SJCRH30 (cell line): Measurements from ENCODE around the gene RAPGEF2. TPM values are rescaled to one million over a fixed set of nuclear protein-coding genes. Genes with fewer than 3 reads are reported as not detected.
"Not testable (repeated sequence)": the region's sequence is repeated elsewhere in the genome, so short reads cannot be mapped to it uniquely, and the experiment has no call there.

Experiments used
- DNase-seq, 2 experiments: peaks; one replicate each; pipeline ENCODE4 v3.0.0-alpha.2; 2015 to 2020
- H3K27ac ChIP-seq: fragments of 250-450 bp; sonication (Bioruptor Pico); 2 replicates; pipeline ENCODE4 v1.5.1; 2020; ENCODE audit warnings: mild to moderate bottlenecking, moderate library complexity
- H3K27me3 ChIP-seq: fragments of 250-450 bp; sonication (Bioruptor Pico); 2 replicates; pipeline ENCODE4 v1.5.1; 2020; ENCODE audit warnings: mild to moderate bottlenecking, moderate library complexity
- H3K36me3 ChIP-seq: fragments of 250-450 bp; sonication (Bioruptor Pico); 2 replicates; pipeline ENCODE4 v1.5.1; 2020; ENCODE audit warnings: mild to moderate bottlenecking, moderate library complexity
- H3K4me1 ChIP-seq: fragments of 250-450 bp; sonication (Bioruptor Pico); 2 replicates; pipeline ENCODE4 v1.5.1; 2020; ENCODE audit warnings: mild to moderate bottlenecking, moderate library complexity
- H3K4me3 ChIP-seq: fragments of 250-450 bp; sonication (Bioruptor Pico); 2 replicates; pipeline ENCODE4 v1.5.1; 2020; ENCODE audit warnings: mild to moderate bottlenecking, moderate library complexity
- H3K9me3 ChIP-seq: fragments of 250-450 bp; sonication (Bioruptor Pico); replicated peaks from 2 replicates; pipeline ENCODE4 v1.5.1; 2020; ENCODE audit warnings: mild to moderate bottlenecking, moderate library complexity
- total RNA-seq: library from RNA; depleted of rRNA; stranded (reverse); fragments of >200 nt; shearing (Covaris generic); gene quantifications from 2 replicates; pipeline ENCODE4 v1.2.3, GENCODE V29; 2014

RAPGEF2 gene
- total RNA-seq, 1 experiment from 2014 or later, result 17.9 TPM

DNA sequence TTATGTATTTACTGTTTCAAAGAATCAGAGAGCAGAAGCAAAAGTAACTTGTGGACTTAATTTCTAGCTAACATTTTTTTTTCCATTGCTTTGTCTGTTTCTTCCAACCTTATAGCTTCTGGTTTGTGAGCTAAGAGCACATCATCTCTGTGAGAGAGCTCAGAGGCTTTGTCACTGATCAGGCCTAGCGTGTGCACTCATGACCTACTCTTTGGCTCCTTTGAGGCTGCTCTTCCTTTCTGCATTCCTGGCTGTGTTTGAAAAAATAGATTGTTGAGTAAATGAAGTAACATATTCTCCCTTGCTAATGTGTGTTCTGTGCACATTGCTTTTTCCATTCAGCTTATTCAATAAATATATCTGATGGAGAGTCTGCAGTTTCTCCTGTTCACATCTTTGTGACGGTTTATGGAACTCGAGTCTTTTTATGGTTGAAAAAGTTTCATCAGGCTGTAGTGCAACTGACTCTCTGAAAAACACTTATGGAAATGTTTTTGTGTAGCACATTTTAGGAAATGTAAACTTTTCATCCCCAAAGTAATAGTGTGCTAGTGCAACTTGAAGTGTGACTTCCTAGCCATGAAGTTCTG, 133.0 kb downstream of the RAPGEF2 start:
- Histone ChIP-seq H3K27me3 (no peaks in the 10 kb centered on the region), H3K36me3 (no peaks in the 10 kb centered on the region), H3K27ac (no peak overlapping the region), H3K4me1 (no peaks in the 10 kb centered on the region), H3K9me3 (no peaks in the 10 kb centered on the region), H3K4me3 (no peak overlapping the region)
- DNase-seq, result no peak

DNA sequence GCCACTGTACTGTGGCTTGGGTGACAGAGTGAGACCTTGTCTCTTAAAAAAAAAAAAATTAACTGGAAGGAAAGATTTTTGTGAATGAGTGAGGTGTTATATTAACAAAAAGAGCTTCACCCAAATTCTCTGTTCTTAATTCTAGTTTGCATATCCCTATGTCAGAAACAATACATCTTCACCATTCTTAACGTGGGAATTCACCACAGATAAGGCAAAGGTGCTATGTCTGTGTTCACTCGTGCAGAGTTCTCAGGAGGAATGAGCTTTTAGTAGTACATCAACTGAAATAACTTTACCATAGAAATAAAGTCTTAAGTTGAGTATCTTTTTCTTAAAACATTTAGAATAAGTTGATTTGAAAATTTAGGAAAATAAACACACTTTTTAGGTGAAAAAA, 135.1 kb downstream of the RAPGEF2 start:
- no peaks in the 10 kb centered on the region for H3K27me3 ChIP-seq
- H3K36me3 ChIP-seq, result no peaks in the 10 kb centered on the region
- no peak for DNase-seq
- no peaks in the 10 kb centered on the region for H3K9me3 ChIP-seq
- H3K27ac ChIP-seq, result no peak overlapping the region
- H3K4me1 ChIP-seq, result no peaks in the 10 kb centered on the region
- H3K4me3 ChIP-seq, result no peak overlapping the region

DNA sequence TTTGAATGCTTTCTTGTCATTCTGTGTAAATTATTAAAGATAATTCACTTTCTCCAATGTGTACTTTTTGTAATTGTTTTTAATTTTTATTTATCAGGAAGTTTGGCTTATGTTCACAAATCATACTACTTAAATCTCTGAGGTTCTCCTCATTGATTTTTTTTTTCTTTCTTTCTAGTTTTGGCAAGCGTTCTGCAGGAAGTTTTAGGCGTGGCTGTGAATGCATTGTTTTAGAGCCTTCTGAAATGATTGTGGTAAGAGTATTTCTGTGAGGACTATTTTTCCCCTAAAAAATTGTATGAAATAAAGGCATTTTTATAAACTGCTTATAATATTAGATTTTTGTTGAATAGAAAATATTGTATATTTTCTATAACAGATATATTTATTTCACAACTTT, 135.8 kb downstream of the RAPGEF2 start:
- no peaks in the 10 kb centered on the region for H3K4me1 ChIP-seq

DNA sequence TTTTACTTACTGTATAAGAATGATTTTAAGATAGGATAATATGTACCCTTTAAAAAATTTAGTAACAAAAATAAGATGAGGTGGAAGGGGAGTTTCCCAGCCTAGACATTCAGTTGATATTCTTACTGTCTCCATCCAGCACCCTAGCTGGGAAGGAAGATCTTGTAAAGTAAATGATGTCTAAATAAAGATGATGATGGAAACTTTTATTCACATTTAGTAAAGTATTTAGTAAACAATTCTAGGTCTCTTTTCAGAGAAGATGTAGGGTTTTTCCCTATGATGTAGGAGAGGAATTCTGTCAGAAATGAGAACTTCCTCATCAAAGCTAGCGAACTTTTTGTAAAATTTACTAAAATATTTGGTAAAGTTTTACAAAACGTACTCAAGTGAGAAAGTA, 136.8 kb downstream of the RAPGEF2 start:
- H3K4me1 ChIP-seq, result no peaks in the 10 kb centered on the region
- no peaks in the 10 kb centered on the region for H3K36me3 ChIP-seq
- H3K27me3 ChIP-seq, result no peaks in the 10 kb centered on the region
- H3K9me3 ChIP-seq, result no peaks in the 10 kb centered on the region
- no peak overlapping the region for H3K27ac ChIP-seq
- DNase-seq, result no peak
- no peak overlapping the region for H3K4me3 ChIP-seq

More for the DNA sequence above, 135.8 kb downstream of the RAPGEF2 start:
- Histone ChIP-seq H3K27me3 (no peaks in the 10 kb centered on the region), H3K27ac (no peak overlapping the region), H3K36me3 (no peaks in the 10 kb centered on the region), H3K4me3 (no peak overlapping the region), H3K9me3 (no peaks in the 10 kb centered on the region)
- no peak for DNase-seq

DNA sequence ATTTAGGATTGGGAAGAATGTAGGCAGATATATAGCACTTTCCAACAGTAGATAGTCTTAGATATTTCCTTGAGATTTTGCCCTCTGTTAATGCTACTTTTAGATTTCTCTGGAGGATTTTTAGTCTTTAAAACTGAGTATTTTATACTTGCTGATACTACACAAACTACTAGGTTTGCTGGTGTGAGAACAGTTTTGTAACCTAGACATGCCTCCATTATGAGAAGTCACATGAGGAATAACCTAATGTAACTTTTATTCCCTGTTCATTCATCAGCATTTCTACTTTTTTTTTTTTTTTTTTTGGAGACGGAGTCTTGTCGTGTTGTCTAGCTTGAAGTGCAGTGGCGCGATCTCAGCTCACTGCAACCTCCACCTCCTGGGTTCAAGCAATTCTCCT, 137.2 kb downstream of the RAPGEF2 start:
- Histone ChIP-seq H3K4me3 (no peak overlapping the region), H3K36me3 (no peaks in the 10 kb centered on the region)

DNA sequence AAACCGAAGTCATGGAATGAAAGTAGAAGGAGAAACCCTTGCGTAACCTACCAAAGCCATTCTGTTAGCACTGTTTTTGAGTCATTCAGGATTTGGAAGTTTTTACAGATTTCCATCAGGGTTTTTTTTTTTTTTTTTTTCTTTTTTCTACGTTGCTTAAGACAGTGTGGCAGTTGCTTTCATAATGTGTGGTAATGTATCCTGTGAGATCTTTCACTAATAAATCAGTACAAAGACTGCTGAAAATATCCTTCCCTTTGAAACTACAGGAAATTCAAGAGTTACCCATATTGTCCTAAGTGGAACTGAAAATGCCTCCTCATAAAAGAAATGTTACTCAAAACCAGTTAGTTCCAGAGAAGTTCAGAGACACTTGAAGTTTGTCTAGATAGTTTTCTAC, 137.8 kb downstream of the RAPGEF2 start:
- H3K27ac ChIP-seq, result no peak overlapping the region
- no peak overlapping the region for H3K4me3 ChIP-seq
- H3K36me3 ChIP-seq, result no peaks in the 10 kb centered on the region
- H3K4me1 ChIP-seq, result no peaks in the 10 kb centered on the region
- DNase-seq, result no peak
- H3K27me3 ChIP-seq, result no peaks in the 10 kb centered on the region
- H3K9me3 ChIP-seq, result no peaks in the 10 kb centered on the region

More for the DNA sequence above, 137.2 kb downstream of the RAPGEF2 start:
- DNase-seq, result no peak
- Histone ChIP-seq H3K27me3 (no peaks in the 10 kb centered on the region), H3K4me1 (no peaks in the 10 kb centered on the region), H3K9me3 (no peaks in the 10 kb centered on the region), H3K27ac (no peak overlapping the region)

DNA sequence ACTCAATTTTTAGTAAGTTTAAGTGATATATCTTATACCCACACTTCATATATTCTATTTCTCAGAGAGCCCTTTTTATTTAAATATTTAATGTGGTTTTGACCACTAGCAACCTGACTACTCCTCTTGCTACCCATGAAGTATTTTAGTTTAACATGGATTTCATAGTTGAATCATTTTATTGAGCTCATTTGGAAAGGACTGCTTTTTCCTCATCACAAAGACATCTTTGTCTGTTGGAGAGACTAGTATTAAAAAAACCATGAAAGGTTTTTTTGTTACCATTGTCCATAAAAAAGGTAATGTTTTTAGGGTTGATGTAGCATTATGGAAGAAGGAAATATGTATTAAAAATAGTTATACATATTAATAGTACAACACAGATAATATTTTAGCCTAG, 139.5 kb downstream of the RAPGEF2 start:
- no peaks in the 10 kb centered on the region for H3K4me1 ChIP-seq
- no peak overlapping the region for H3K27ac ChIP-seq
- H3K36me3 ChIP-seq, result no peaks in the 10 kb centered on the region
- DNase-seq, result peak in 1 of 2 experiments; percentile 4
- H3K9me3 ChIP-seq, result no peaks in the 10 kb centered on the region
- H3K27me3 ChIP-seq, result no peaks in the 10 kb centered on the region
- H3K4me3 ChIP-seq, result no peak overlapping the region

DNA sequence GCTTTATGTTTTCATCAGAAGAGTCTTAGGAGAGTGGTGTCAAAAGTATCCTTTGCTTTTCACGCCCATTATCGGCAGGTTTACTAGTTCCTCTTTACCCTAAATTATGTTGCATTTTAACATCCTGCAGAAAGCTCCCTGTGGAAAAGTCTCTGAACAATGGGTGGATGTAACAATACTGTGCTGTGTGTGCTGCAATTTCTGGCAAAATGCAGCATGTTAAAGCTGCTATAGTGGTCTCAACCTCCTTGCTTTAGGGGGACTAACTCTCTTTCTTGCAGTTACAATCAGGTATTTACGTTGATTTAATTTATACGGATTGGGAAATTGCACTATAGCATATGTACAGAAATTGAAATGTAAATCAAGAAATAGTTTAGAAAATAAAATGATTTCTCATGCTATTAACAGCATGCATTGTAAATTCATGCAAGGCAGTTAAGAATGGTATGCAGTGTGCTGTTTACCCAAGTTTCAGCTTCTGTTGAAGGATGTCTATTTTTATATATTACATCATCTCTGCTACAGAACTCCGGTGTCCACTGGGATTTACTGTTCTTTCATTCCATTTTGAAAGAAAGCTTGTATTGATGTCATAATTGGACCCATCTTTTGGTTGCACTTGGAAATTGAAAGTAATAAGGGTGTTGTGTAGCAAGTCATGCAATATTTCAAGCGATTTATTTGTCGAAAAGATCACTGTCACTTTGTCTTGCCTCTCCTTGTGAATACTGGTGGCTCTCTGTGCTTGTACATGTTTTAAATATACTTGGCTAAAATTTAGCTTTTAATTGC, 145.7 kb downstream of the RAPGEF2 start:
- no peaks in the 10 kb centered on the region for H3K27me3 ChIP-seq
- H3K4me3 ChIP-seq, result 0 out of 2 replicates have a peak overlapping the region, but pooled peaks have one; percentile 15
- no peaks in the 10 kb centered on the region for H3K36me3 ChIP-seq
- peak in 1 of 2 experiments; percentile 37 for DNase-seq
- H3K27ac ChIP-seq, result no peak overlapping the region
- H3K9me3 ChIP-seq, result no peaks in the 10 kb centered on the region
- H3K4me1 ChIP-seq, result no peaks in the 10 kb centered on the region

DNA sequence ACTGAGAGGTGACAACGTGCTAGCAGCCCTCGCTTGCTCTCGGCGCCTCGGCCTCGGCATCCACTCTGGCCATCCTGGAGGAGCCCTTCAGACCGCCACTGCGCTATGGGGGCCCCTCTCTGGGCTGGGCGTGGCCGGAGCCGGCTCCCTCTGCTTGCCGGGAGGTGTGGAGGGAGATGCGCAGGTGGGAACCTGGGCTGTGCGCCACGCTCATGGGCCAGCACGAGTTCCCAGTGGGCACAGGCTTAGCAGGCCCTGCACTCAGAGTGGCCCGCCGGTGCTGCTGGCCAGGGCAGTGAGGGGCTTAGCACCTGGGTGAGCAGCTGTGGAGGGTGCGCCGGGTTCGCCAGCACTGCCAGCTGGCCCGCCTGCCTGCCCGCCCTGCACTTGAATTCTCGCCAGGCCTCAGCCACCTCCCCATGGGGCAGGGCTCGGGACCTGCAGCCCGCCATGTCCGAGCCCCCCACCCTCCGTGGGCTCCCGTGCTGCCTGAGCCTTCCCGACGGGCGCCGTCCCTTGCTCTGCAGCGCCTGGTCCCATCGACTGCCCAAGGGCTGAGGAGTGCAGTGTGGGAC, 148.0 kb downstream of the RAPGEF2 start:
- H3K36me3 ChIP-seq, result no peaks in the 10 kb centered on the region
- H3K27me3 ChIP-seq, result no peaks in the 10 kb centered on the region
- DNase-seq, result no peak
- H3K9me3 ChIP-seq, result no peaks in the 10 kb centered on the region
- no peak overlapping the region for H3K4me3 ChIP-seq
- no peak overlapping the region for H3K27ac ChIP-seq
- no peaks in the 10 kb centered on the region for H3K4me1 ChIP-seq

DNA sequence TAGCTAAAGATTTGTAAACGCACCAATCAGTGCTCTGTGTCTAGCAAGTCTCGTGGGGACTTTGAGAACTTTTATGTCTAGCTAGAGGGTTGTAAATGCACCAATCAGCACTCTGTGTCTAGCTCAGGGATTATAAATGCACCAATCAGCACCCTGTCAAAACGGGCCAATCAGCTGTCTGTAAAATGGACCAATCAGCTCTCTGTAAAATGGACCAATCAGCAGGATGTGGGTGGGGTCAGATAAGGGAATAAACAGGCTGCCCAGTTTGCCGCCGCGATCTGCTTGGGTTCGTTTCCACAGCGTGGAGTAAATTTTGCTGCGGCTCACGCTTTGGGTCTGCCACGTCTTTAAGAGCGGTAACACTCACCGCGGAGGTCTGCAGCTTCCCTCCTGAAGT, 148.7 kb downstream of the RAPGEF2 start:
- not testable (repeated sequence) for H3K4me3 ChIP-seq

DNA sequence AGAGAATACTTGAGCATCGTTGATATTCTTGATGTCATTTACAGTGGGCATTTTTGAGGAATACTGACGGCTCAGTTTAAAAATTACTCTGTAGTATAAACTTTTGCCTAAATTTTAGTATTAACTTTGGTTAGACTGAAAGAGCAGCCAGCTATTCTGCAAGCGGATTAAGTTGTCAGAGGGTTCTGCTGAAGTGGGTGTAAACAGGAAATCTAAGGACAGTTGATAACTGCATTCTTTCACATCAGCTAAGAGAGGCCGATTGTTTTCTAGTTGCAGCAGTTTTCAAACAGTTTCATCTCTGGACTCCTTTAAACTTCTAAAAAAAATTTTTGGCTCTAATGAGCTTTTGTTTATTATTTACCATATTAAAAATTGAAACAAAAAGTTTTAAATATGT, 149.6 kb downstream of the RAPGEF2 start:
- Histone ChIP-seq H3K4me1 (no peaks in the 10 kb centered on the region), H3K27ac (no peak overlapping the region), H3K27me3 (no peaks in the 10 kb centered on the region), H3K9me3 (no peaks in the 10 kb centered on the region), H3K36me3 (no peaks in the 10 kb centered on the region), H3K4me3 (no peak overlapping the region)
- no peak for DNase-seq

More for the DNA sequence above, 148.7 kb downstream of the RAPGEF2 start:
- H3K27ac ChIP-seq, H3K4me1 ChIP-seq, DNase-seq, H3K9me3 ChIP-seq, H3K36me3 ChIP-seq, H3K27me3 ChIP-seq: not testable (repeated sequence)

DNA sequence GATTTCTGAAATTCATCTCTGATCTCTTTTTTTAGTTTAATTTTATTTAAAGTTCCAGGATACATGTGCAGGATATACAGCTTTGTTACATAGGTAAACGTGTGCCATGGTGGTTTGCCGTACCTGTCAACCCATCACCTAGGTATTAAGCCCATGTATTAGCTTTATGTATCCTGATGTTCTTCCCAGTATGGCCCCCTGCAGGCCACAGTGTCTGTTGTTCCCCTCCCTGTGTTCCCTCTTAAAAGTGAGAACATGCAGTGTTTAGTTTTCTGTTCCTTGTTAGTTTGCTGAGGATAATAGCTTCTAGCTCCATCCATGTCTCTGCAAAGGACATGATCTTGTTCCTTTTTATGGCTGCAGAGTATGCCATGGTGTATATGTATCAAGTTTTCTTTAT, 153.2 kb downstream of the RAPGEF2 start:
- H3K4me3 ChIP-seq, result no peak overlapping the region
- H3K27ac ChIP-seq, result no peak overlapping the region
- H3K27me3 ChIP-seq, result no peaks in the 10 kb centered on the region
- H3K36me3 ChIP-seq, result no peaks in the 10 kb centered on the region
- no peaks in the 10 kb centered on the region for H3K4me1 ChIP-seq
- H3K9me3 ChIP-seq, result no peaks in the 10 kb centered on the region
- DNase-seq, result no peak

DNA sequence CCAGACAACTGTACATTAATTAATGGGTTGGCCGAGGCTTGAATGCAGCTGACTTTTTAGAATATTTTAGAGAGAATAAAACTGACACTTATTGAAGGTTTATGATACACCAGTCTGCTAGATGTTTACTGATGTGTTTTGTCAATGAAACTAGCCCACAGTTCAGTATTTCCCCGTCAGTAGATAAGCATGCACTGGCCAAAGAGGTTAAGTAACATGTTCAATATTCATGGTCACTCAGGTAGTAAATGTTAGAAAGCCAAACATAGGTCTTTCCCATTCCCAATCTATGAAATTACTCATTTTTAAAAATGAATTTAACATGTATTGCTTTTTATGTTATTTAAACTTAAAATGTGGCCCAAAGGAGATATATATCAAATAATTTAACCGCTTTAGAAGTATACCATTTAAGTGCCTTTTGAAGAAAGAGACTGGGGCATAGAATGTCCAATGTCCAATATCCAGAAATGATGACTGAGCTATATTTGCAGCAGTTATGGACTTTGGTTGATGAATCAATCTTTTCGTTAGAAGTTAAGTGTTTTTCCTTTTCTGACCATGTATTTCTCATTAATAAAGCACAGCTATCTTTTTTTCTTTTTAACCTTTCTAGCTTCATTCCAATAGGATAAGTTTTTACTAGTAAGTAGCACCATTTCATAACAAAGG, 156.1 kb downstream of the RAPGEF2 start:
- H3K4me1 ChIP-seq, result no peaks in the 10 kb centered on the region
- no peaks in the 10 kb centered on the region for H3K27me3 ChIP-seq
- H3K4me3 ChIP-seq, result no peak overlapping the region
- H3K9me3 ChIP-seq, result no peaks in the 10 kb centered on the region
- H3K27ac ChIP-seq, result no peak overlapping the region
- no peaks in the 10 kb centered on the region for H3K36me3 ChIP-seq
- DNase-seq, result no peak

DNA sequence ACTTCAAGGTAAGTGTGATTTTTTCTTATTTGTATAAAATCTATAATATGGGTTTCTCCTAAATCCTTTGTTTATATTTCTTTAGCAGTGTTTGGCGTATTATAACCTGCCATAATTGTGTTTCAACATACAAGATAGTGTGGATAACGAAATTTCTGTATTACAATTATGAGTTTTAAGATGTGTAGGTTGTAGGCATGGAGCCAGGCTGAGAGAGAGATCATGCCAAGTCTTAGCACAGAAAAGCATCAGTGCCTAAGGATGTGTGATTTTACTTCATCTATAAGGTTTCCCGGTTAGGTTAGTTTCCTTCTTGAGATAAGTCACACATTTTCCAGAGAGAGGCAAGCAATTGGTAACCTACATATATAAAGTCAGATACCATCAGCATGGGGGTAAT, 161.2 kb downstream of the RAPGEF2 start:
- H3K4me1 ChIP-seq, result no peaks in the 10 kb centered on the region
- no peak for DNase-seq
- no peaks in the 10 kb centered on the region for H3K9me3 ChIP-seq

More for the DNA sequence above, 161.2 kb downstream of the RAPGEF2 start:
- H3K27me3 ChIP-seq, result no peaks in the 10 kb centered on the region
- H3K4me3 ChIP-seq, result no peak overlapping the region
- H3K36me3 ChIP-seq, result no peaks in the 10 kb centered on the region
- H3K27ac ChIP-seq, result no peak overlapping the region
